ENCODE results near the gene ALG14. TPM values are rescaled to one million over a fixed set of nuclear protein-coding genes. Genes with fewer than 3 reads are reported as not detected.

Gene ALG14
- total RNA-seq, 4 donors from 2014 or later, result 0.53 to 1.3 (median 1.0) TPM

GRCh38 chr1:94970783-94971182, 102.0 kb downstream of the ALG14 start:
- 76 to 100% methylated on average over 2 of the region's 2 CpGs for WGBS, 2 donors
- DNase-seq, result no peak
- peak overlapping the region; percentile 13 to 72 (median 64) for H3K27ac ChIP-seq
- no peaks in the 10 kb centered on the region for H3K9me3 ChIP-seq
- no peak for TF ChIP-seq POLR2A (IDR thresholded peaks at IDR 0.05)
- no peak for TF ChIP-seq CTCF (IDR thresholded peaks at IDR 0.05)
- no peaks in the 10 kb centered on the region for H3K36me3 ChIP-seq
- H3K4me1 ChIP-seq, result peaks cover 12 to 39% (median 25%) of the 10 kb centered on the region in 3 donors
- H3K4me3 ChIP-seq, result no peak overlapping the region
- intact Hi-C loops (cut with DNase I), result no loop called here
- H3K27me3 ChIP-seq, result no peaks in the 10 kb centered on the region

GRCh38 chr1:94969137-94969536, 103.6 kb downstream of the ALG14 start:
- Histone ChIP-seq H3K36me3 (no peaks in the 10 kb centered on the region), H3K27ac (no peak overlapping the region), H3K4me3 (no peak overlapping the region), H3K9me3 (no peaks in the 10 kb centered on the region), H3K27me3 (no peaks in the 10 kb centered on the region), H3K4me1 (peaks cover 12 to 31% (median 25%) of the 10 kb centered on the region in 3 donors)
- intact Hi-C loops (cut with DNase I), result no loop called here
- DNase-seq, result no peak
- WGBS, 2 donors, result 83 to 91% methylated on average over 6 of the region's 6 CpGs
- TF ChIP-seq CTCF (IDR thresholded peaks at IDR 0.05) (no peak), POLR2A (IDR thresholded peaks at IDR 0.05) (no peak)

GRCh38 chr1:94966033-94966432, 106.7 kb downstream of the ALG14 start:
- intact Hi-C loops (cut with DNase I), result no loop called here
- WGBS, 2 donors, result 68 to 82% methylated on average over 1 of the region's 1 CpG

GRCh38 chr1:94963864-94964263, 108.9 kb downstream of the ALG14 start:
- H3K9me3 ChIP-seq, result no peaks in the 10 kb centered on the region
- TF ChIP-seq POLR2A (IDR thresholded peaks at IDR 0.05) (no peak), CTCF (IDR thresholded peaks at IDR 0.05) (no peak)
- H3K36me3 ChIP-seq, result no peaks in the 10 kb centered on the region
- no peak overlapping the region for H3K4me3 ChIP-seq
- intact Hi-C loops (cut with DNase I), result no loop called here
- no peak for DNase-seq
- 75 to 95% methylated on average over 6 to 7 of the region's 8 CpGs for WGBS, 2 donors
- H3K27ac ChIP-seq, result peak overlapping the region in 1 of 4 donors; percentile 66
- no peaks in the 10 kb centered on the region for H3K27me3 ChIP-seq
- H3K4me1 ChIP-seq, result peaks cover 0 to 26% (median 10%) of the 10 kb centered on the region in 3 donors

More at GRCh38 chr1:94966033-94966432, 106.7 kb downstream of the ALG14 start:
- TF ChIP-seq CTCF (IDR thresholded peaks at IDR 0.05), result no peak
- TF ChIP-seq POLR2A (IDR thresholded peaks at IDR 0.05), result no peak
- no peak overlapping the region for H3K4me3 ChIP-seq
- DNase-seq, result no peak
- no peaks in the 10 kb centered on the region for H3K27me3 ChIP-seq
- H3K36me3 ChIP-seq, result no peaks in the 10 kb centered on the region
- H3K4me1 ChIP-seq, result peaks cover 3 to 31% (median 15%) of the 10 kb centered on the region in 3 donors
- H3K9me3 ChIP-seq, result no peaks in the 10 kb centered on the region
- H3K27ac ChIP-seq, result no peak overlapping the region

GRCh38 chr1:94962409-94963265, 110.1 kb downstream of the ALG14 start:
- H3K27me3 ChIP-seq, result no peaks in the 10 kb centered on the region
- peak overlapping the region in 3 of 4 donors; percentile 23 to 59 (median 33) for H3K4me3 ChIP-seq
- no peaks in the 10 kb centered on the region for H3K36me3 ChIP-seq
- H3K27ac ChIP-seq, result peak overlapping the region; percentile 45 to 82 (median 69)
- DNase-seq, result no peak
- TF ChIP-seq CTCF (IDR thresholded peaks at IDR 0.05), result no peak
- no peak for TF ChIP-seq POLR2A (IDR thresholded peaks at IDR 0.05)
- 21 to 45% methylated on average over 10 of the region's 10 CpGs for WGBS, 2 donors
- peaks cover 0 to 26% (median 10%) of the 10 kb centered on the region in 3 donors for H3K4me1 ChIP-seq
- intact Hi-C loops (cut with DNase I), result no loop called here
- H3K9me3 ChIP-seq, result no peaks in the 10 kb centered on the region

Data from esophagus squamous epithelium (tissue), 5 donors.